Prostate gland (tissue), 2 donors: Measurements from ENCODE around the gene PPP1R36. TPM values are rescaled to one million over a fixed set of nuclear protein-coding genes. Genes with fewer than 3 reads are reported as not detected.

Experiments used
- DNase-seq: peaks from one replicate; pipeline ENCODE4 v3.0.0-alpha.2; 2019; ENCODE audit warnings: low spot score
- H3K27ac ChIP-seq, 2 donors: fragments of 200-600 bp; sonication (generic); 2 replicates each; pipeline ENCODE4 v1.5.1; 2017 to 2019
- H3K27me3 ChIP-seq: fragments of 200-600 bp; sonication (generic); replicated peaks from 2 replicates; pipeline ENCODE4 v1.5.1; 2019; ENCODE audit not compliant: insufficient read depth
- H3K36me3 ChIP-seq, 2 donors: fragments of 200-600 bp; sonication (generic); 1 replicate in 1 of 2; 2 replicates in 1 of 2; pipeline versions ENCODE4 v1.5.1 to v1.8.1; 2017 to 2019
- H3K4me1 ChIP-seq: fragments of 200-600 bp; sonication (generic); replicated peaks from 2 replicates; pipeline ENCODE4 v1.5.1; 2019
- H3K4me3 ChIP-seq, 2 donors: fragments of 200-600 bp; sonication (generic); 2 replicates each; pipeline ENCODE4 v1.5.1; 2017 to 2019
- H3K9me3 ChIP-seq: fragments of 200-600 bp; sonication (generic); 2 replicates; pipeline ENCODE4 v1.5.1; 2017
- CTCF ChIP-seq, 4 experiments: fragments of 200-600 bp in 2 of 4; fragments of 450-650 bp in 2 of 4; sonication (generic) in 2 of 4; IDR thresholded peaks; 1 replicate in 3 of 4; 2 replicates in 1 of 4; pipeline ENCODE4 v1.5.1; 2016 to 2019; ENCODE audit warnings: antibody characterized with exemption in 4 of 4, mild to moderate bottlenecking in 2 of 4, moderate library complexity in 2 of 4
- POLR2A ChIP-seq: fragments of 450-650 bp; IDR thresholded peaks from one replicate; pipeline ENCODE4 v1.6.1; 2016; ENCODE audit warnings: antibody characterized with exemption, mild to moderate bottlenecking
- POLR2AphosphoS5 ChIP-seq: sonication (generic); formaldehyde crosslinking; IDR thresholded peaks from one replicate; pipeline ENCODE4 v1.6.1; 2017; ENCODE audit warnings: antibody characterized with exemption
- WGBS: methylation state at CpG from one replicate; pipeline ENCODE4 v1.1.5; 2018; 5-methylcytosine and 5-hydroxymethylcytosine counted together
- intact Hi-C: fragments of 100-400 bp; cut with DNase I; formaldehyde crosslinking; loops from one replicate; pipeline ENCODE4 v1.14.2; 2022
- total RNA-seq, 2 donors: library from RNA; depleted of rRNA; stranded (reverse); fragments of >200 nt; gene quantifications; one replicate each; pipeline ENCODE4 v1.1.0, GENCODE V29; 2016

PPP1R36 gene
- total RNA-seq, 2 donors from 2014 or later = 2.0 to 8.6 TPM

DNA sequence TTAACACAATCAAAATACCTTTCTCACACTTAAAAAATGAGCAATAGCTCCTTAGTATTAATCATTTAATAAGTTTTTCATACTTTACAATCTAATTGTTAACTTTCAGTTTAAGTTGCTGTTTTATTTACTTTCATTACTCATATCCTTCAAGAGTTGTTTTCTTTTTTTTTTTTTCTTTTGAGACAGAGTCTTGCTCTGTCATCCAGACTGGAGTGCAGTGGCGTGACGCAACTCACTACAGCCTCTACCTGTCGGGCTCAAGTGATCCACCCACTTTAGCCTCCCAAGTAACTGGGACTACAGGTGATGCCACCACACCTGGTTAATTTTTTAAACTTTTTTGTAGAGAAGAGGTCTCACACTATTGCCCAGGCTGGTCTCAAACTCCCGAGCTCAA, 29.1 kb upstream of the PPP1R36 start:
- no peak for DNase-seq
- 95% methylated on average over 4 of the region's 4 CpGs for whole genome bisulfite sequencing
- H3K27me3 ChIP-seq = no peaks in the 10 kb centered on the region
- intact Hi-C loops = no loop called here
- TF ChIP-seq CTCF (IDR thresholded peaks at IDR 0.05) = no peak
- no peak for TF ChIP-seq POLR2AphosphoS5
- TF ChIP-seq POLR2A = no peak
- H3K36me3 ChIP-seq = no peaks in the 10 kb centered on the region
- H3K4me3 ChIP-seq = no peak overlapping the region
- peaks cover 14% of the 10 kb centered on the region for H3K4me1 ChIP-seq
- H3K9me3 ChIP-seq = no peaks in the 10 kb centered on the region
- H3K27ac ChIP-seq = peak overlapping the region; percentile 55 to 58

DNA sequence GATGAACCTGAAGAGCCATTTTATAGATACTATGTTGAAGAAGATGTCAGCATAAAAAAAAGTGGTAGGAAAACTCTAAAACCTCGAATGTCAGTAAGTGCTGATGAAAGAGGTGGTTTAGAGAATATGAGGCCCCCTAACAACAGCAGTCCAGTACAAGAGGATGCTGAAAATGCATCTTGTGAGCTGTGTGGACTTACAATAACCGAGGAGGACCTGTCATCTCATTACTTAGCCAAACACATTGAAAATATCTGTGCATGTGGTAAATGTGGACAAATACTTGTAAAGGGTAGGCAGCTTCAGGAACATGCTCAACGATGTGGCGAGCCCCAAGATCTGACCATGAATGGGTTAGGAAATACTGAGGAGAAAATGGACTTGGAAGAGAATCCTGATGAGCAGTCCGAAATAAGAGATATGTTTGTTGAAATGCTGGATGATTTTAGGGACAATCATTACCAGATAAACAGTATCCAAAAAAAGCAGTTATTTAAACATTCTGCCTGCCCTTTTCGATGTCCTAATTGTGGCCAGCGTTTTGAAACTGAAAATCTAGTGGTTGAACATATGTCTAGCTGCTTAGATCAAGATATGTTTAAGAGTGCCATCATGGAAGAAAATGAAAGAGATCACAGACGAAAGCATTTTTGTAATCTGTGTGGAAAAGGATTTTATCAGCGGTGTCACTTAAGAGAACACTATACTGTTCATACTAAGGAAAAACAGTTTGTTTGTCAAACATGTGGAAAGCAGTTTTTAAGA, 27.0 kb upstream of the PPP1R36 start:
- H3K27ac ChIP-seq = peak overlapping the region; percentile 27 to 55
- no peak for TF ChIP-seq POLR2AphosphoS5
- TF ChIP-seq POLR2A = no peak
- no peak for TF ChIP-seq CTCF (IDR thresholded peaks at IDR 0.05)
- no peak overlapping the region for H3K4me3 ChIP-seq
- DNase-seq = no peak
- no peaks in the 10 kb centered on the region for H3K9me3 ChIP-seq
- H3K27me3 ChIP-seq = no peaks in the 10 kb centered on the region
- WGBS = 80% methylated on average over 9 of the region's 9 CpGs
- peaks cover 3% of the 10 kb centered on the region for H3K4me1 ChIP-seq
- intact Hi-C loops = no loop called here
- no peaks in the 10 kb centered on the region for H3K36me3 ChIP-seq

GRCh38 chr14:64525354-64525753, 24.4 kb upstream of the PPP1R36 start:
- intact Hi-C loops = no loop called here
- no peaks in the 10 kb centered on the region for H3K4me1 ChIP-seq
- no peak for TF ChIP-seq POLR2A
- H3K27me3 ChIP-seq = no peaks in the 10 kb centered on the region
- H3K36me3 ChIP-seq = no peaks in the 10 kb centered on the region
- no peak overlapping the region for H3K4me3 ChIP-seq
- no peaks in the 10 kb centered on the region for H3K9me3 ChIP-seq
- no peak overlapping the region for H3K27ac ChIP-seq
- no peak for DNase-seq
- 94% methylated on average over 2 of the region's 2 CpGs for WGBS

DNA sequence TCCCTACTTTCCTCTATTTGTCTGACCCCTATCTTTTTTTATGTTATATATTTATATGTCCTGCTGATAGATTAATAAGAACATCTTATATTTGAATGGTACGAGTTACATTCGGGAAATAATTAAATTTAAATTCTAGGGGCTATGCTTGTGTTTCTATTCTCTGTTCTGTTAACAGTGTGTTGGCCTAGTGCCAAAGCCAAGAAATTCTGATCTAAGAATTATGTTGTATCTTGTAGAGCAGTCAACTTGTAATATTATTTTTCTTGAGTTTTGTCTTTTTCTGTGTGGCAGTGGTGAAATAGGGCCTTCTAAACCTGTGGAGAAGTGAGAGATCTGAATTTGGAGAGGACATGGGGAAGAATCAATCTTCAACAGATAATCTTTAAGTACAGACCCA, 18.2 kb upstream of the PPP1R36 start:
- no peak for DNase-seq
- Histone ChIP-seq H3K4me1 (peaks cover 2% of the 10 kb centered on the region), H3K27ac (no peak overlapping the region), H3K4me3 (no peak overlapping the region), H3K27me3 (no peaks in the 10 kb centered on the region), H3K9me3 (no peaks in the 10 kb centered on the region), H3K36me3 (no peaks in the 10 kb centered on the region)
- 63% methylated on average over 2 of the region's 2 CpGs for WGBS
- intact Hi-C loops = no loop called here
- TF ChIP-seq POLR2A (no peak), POLR2AphosphoS5 (no peak), CTCF (IDR thresholded peaks at IDR 0.05) (no peak)

DNA sequence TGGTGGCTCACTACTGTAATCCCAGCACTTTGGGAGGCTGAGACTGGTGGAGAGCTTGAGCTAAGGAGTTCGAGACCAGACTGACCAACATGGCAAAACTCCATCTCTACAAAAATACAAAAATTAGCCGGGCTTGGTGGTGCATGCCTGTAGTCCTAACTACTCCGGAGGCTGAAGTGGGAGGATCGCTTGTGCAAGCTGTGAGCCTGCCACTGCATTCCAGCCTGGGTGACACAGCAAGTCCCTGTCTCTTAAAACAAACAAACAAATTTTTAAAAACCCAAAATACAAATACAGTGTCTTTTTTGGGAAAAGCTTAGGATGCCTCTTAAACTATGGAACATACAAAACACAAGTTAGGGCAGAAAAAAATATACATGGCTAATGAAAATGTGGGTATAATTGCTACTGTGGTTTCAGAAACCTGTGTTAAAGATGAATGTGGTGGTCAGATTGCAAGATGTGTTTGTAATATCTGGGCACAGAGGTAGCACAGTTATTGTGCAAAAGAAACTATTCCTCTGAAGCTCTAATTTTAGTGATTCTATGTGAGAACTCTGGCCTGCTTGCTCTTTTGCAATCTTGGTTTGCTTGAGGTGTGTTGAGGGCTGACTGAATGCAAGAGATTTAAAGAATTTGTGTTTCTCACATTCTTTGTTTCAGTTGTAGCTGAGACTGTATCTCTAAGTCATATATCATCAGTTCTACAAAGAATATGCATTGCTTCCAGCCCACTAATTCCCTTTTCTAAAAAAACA, 13.1 kb upstream of the PPP1R36 start:
- DNase-seq = no peak
- intact Hi-C loops = no loop called here
- Histone ChIP-seq H3K36me3 (no peaks in the 10 kb centered on the region), H3K27me3 (no peaks in the 10 kb centered on the region), H3K4me3 (no peak overlapping the region), H3K27ac (no peak overlapping the region), H3K9me3 (no peaks in the 10 kb centered on the region), H3K4me1 (peaks cover 2% of the 10 kb centered on the region)
- 85% methylated on average over 4 of the region's 4 CpGs for WGBS
- TF ChIP-seq POLR2A = no peak
- no peak for TF ChIP-seq CTCF (IDR thresholded peaks at IDR 0.05)
- no peak for TF ChIP-seq POLR2AphosphoS5
